K562 (cell line): ENCODE data around the gene GFOD2. TPM values are rescaled to one million over a fixed set of nuclear protein-coding genes. Genes with fewer than 3 reads are reported as not detected.

ENCODE experiments used
- ATAC-seq: fragments of 200-7000 bp; cut with Tn5 transposase; 3 replicates; pipeline ENCODE4 v1.9.1; 2020; ENCODE audit warnings: moderate library complexity
- BruUV-seq: library from RNA; stranded (reverse); fragments of 400-500 nt; replicated peaks from 2 replicates; lab custom pipeline; 2021; lab: Mats Ljungman, UMichigan
- CTCF ChIA-PET: fragments of 300-600 bp; formaldehyde crosslinking; extraction: SDS; loops from one replicate; lab custom pipeline; 2021; ENCODE audit warnings: low intra/inter-chr PET ratio; lab: Yijun Ruan, JAX
- POLR2A ChIA-PET: fragments of 300-600, 350-650 bp; sonication (Branson Sonifier 250); formaldehyde crosslinking; extraction: SDS; loops from one replicate; lab custom pipeline; 2021; ENCODE audit warnings: antibody characterized with exemption, inconsistent platforms; lab: Yijun Ruan, JAX
- DNase-seq, 4 experiments: peaks; one replicate each; pipeline versions ENCODE4 v3.0.0 to v3.0.0-alpha.2; 2011 to 2018; ENCODE audit warnings: low spot score in 3 of 4, mixed read lengths in 3 of 4; ENCODE audit errors: extremely low read depth in 1 of 4
- FAIRE-seq: peaks from 2 replicates; lab custom pipeline; 2011; peaks lifted over from hg19 to GRCh38; lab: Jason Lieb, UNC
- H2AFZ ChIP-seq: 2 replicates; pipeline ENCODE4 v1.6.0; 2011; ENCODE audit warnings: low read depth, low read length, control low read depth, inconsistent platforms
- H3K27ac ChIP-seq: fragments of 200-600 bp; 3 replicates; pipeline ENCODE4 v1.8.0; 2011; ENCODE audit warnings: low read depth, mild to moderate bottlenecking, control low read depth, inconsistent platforms, low read length, moderate library complexity, mixed read lengths; ENCODE audit errors: extremely low read depth
- H3K27me3 ChIP-seq, 2 experiments: fragments of 300-600 bp in 1 of 2; 2 replicates in 1 of 2; 3 replicates in 1 of 2; pipeline versions ENCODE4 v1.6.0 to v1.8.0; 2011; ENCODE audit warnings: inconsistent platforms in 2 of 2, low read length in 2 of 2, mild to moderate bottlenecking in 1 of 2, mixed read lengths in 1 of 2, moderate library complexity in 1 of 2; ENCODE audit not compliant: control insufficient read depth in 2 of 2, insufficient read depth in 2 of 2
- H3K36me3 ChIP-seq: fragments of 300-600 bp; 3 replicates; pipeline ENCODE4 v1.8.0; 2011; ENCODE audit warnings: mild to moderate bottlenecking, low read length, inconsistent platforms; ENCODE audit not compliant: control insufficient read depth, insufficient read depth
- H3K4me1 ChIP-seq, 2 experiments: fragments of 200-600 bp in 1 of 2; replicated peaks in 1 of 2; 2 replicates in 1 of 2; 3 replicates in 1 of 2; pipeline versions ENCODE4 v1.5.1 to v1.8.0; 2011; ENCODE audit warnings: inconsistent platforms in 2 of 2, low read length in 2 of 2, mild to moderate bottlenecking in 1 of 2, mixed read lengths in 1 of 2, moderate library complexity in 1 of 2; ENCODE audit not compliant: control insufficient read depth in 2 of 2, insufficient read depth in 2 of 2
- H3K4me2 ChIP-seq: 2 replicates; pipeline ENCODE4 v1.6.1; 2011; ENCODE audit warnings: low read length, control low read depth, inconsistent platforms, mixed read lengths; ENCODE audit not compliant: insufficient read depth
- H3K4me3 ChIP-seq: fragments of 200-600 bp; sonication (generic), shearing (Covaris generic); 2 replicates; pipeline ENCODE4 v1.5.1; 2016; ENCODE audit warnings: control low read depth, inconsistent platforms
- H3K79me2 ChIP-seq: fragments of 200-600 bp; 3 replicates; pipeline ENCODE4 v1.8.0; 2011; ENCODE audit warnings: low read length, inconsistent platforms; ENCODE audit not compliant: control insufficient read depth, insufficient read depth
- H3K9ac ChIP-seq, 2 experiments: 2 replicates each; pipeline versions ENCODE4 v1.6.0 to v1.6.1; 2011; ENCODE audit warnings: low read depth in 2 of 2, low read length in 2 of 2, control low read depth in 1 of 2, inconsistent platforms in 1 of 2, mild to moderate bottlenecking in 1 of 2, mixed read lengths in 1 of 2; ENCODE audit not compliant: insufficient read depth in 1 of 2
- H3K9me1 ChIP-seq: one replicate; pipeline ENCODE4 v1.6.0; 2011; ENCODE audit warnings: inconsistent platforms, mild to moderate bottlenecking, low read length, moderate library complexity; ENCODE audit not compliant: control insufficient read depth, insufficient read depth
- H3K9me3 ChIP-seq: replicated peaks from 2 replicates; pipeline ENCODE4 v1.5.1; 2011; ENCODE audit warnings: low read depth, low read length, inconsistent platforms; ENCODE audit not compliant: control insufficient read depth, insufficient read depth
- H4K20me1 ChIP-seq: replicated peaks from 2 replicates; pipeline ENCODE4 v1.6.1; 2011; ENCODE audit warnings: low read length, inconsistent platforms, mixed read lengths; ENCODE audit not compliant: control insufficient read depth, insufficient read depth
- BDP1 ChIP-seq: IDR thresholded peaks from 3 replicates; pipeline ENCODE4 v1.6.1; 2011; ENCODE audit not compliant: insufficient read length, insufficient read depth
- GTF2E2 ChIP-seq: fragments of 200-800 bp; sonication (Bioruptor generic); IDR thresholded peaks from 2 replicates; pipeline ENCODE4 v1.6.1; 2016; ENCODE audit warnings: missing genetic modification characterization, missing compliant biosample characterization
- ILF3 ChIP-seq: fragments of 450-650 bp; IDR thresholded peaks from 2 replicates; pipeline ENCODE4 v1.6.1; 2018; ENCODE audit warnings: antibody characterized with exemption, mild to moderate bottlenecking, moderate library complexity, borderline replicate concordance
- JUNB ChIP-seq: fragments of 450-650 bp; formaldehyde crosslinking; conservative IDR thresholded peaks from 2 replicates; pipeline ENCODE4 v1.4.0; 2020; ENCODE audit warnings: mild to moderate bottlenecking
- NFRKB ChIP-seq: fragments of 450-650 bp; IDR thresholded peaks from 2 replicates; pipeline ENCODE4 v1.6.1; 2016; ENCODE audit warnings: low read depth
- NR1H2 ChIP-seq: sonication (generic); formaldehyde crosslinking; IDR thresholded peaks from 2 replicates; pipeline ENCODE4 v1.4.0; 2020; ENCODE audit warnings: mild to moderate bottlenecking, missing genetic modification reagents
- SREBF1 ChIP-seq: fragments of 150-350 bp; IDR thresholded peaks from 2 replicates; pipeline ENCODE4 v1.6.1; 2014; ENCODE audit warnings: antibody characterized with exemption, low read depth, low read length, borderline replicate concordance
- ZNF175 ChIP-seq: fragments of 200-800 bp; sonication (Bioruptor generic); IDR thresholded peaks from 2 replicates; pipeline ENCODE4 v1.6.1; 2016; ENCODE audit warnings: low read depth, mild to moderate bottlenecking, missing genetic modification characterization, missing compliant biosample characterization
- WGBS: fragments of 100-300 bp; shearing (Covaris generic); methylation state at CpG from one replicate; pipeline ENCODE4 v1.1.6; 2016; ENCODE audit warnings: low coverage, mixed read lengths; ENCODE audit not compliant: insufficient coverage; ENCODE audit errors: missing lambda C conversion rate; 5-methylcytosine and 5-hydroxymethylcytosine counted together
- in situ Hi-C: fragments of 300-500 bp; cut with MboI; formaldehyde crosslinking; loops from 4 replicates; pipeline ENCODE4 v1.15.0; 2018; ENCODE audit warnings: inconsistent platforms, mixed read lengths
- intact Hi-C: fragments of 100-400 bp; cut with micrococcal nuclease; formaldehyde crosslinking; loops from 2 replicates; pipeline ENCODE4 v1.14.2; 2022
- polyA plus RNA-seq, 8 experiments: library from polyadenylated mRNA; depleted of rRNA in 4 of 8; stranded (reverse) in 5 of 8; unstranded in 3 of 8; fragments of >200 nt; fragmentation: Nextera tagmentation in 2 of 8; fragmentation: Illumina TruSeq in 1 of 8; extraction: Ambion mirVana in 2 of 8; extraction: Trizol in 1 of 8; gene quantifications; 2 replicates each; pipeline versions ENCODE4 v1.2.1 to v1.2.3, GENCODE V29; 2011 to 2014; ENCODE audit warnings: inconsistent platforms in 1 of 8, missing spikeins in 1 of 8
- total RNA-seq, 7 experiments: library from RNA; depleted of rRNA in 6 of 7; stranded (reverse); fragments of >200 nt in 6 of 7; fragmentation: Illumina TruSeq in 2 of 7; extraction: Trizol in 2 of 7; gene quantifications; 2 replicates each; pipeline versions ENCODE4 v1.2.1 to v1.2.3, GENCODE V29; 2011 to 2021; ENCODE audit warnings: low replicate concordance in 1 of 7
- TF ChIP-seq, protein P1 (sequence below): fragments of 450-650 bp; IDR thresholded peaks from 2 replicates; pipeline ENCODE4 v1.7.0; 2016; ENCODE audit warnings: borderline replicate concordance
- TF ChIP-seq, protein P2 (sequence below): fragments of 450-650 bp; IDR thresholded peaks from 2 replicates; pipeline ENCODE4 v1.6.1; 2016; ENCODE audit warnings: borderline replicate concordance
- TF ChIP-seq, protein P3 (sequence below): fragments of 450-650 bp; IDR thresholded peaks from 2 replicates; pipeline ENCODE4 v1.6.1; 2016; ENCODE audit warnings: antibody characterized with exemption
- TF ChIP-seq, protein P4 (sequence below): fragments of 450-650 bp; IDR thresholded peaks from 2 replicates; pipeline ENCODE4 v1.7.1; 2018; ENCODE audit warnings: mild to moderate bottlenecking, low read depth; ENCODE audit not compliant: partially characterized antibody
- TF ChIP-seq, protein P5 (sequence below): fragments of 250-450 bp; sonication (Bioruptor Pico); IDR thresholded peaks from 2 replicates; pipeline ENCODE4 v1.4.0; 2020; ENCODE audit warnings: mild to moderate bottlenecking, moderate library complexity

Gene GFOD2
- total and polyA plus RNA-seq, 9 of the 15 experiments (the other 6 are each of a cell fraction or from before 2014, with no cell fraction given), result 1.9 to 15.8 (median 11.1) TPM

DNA sequence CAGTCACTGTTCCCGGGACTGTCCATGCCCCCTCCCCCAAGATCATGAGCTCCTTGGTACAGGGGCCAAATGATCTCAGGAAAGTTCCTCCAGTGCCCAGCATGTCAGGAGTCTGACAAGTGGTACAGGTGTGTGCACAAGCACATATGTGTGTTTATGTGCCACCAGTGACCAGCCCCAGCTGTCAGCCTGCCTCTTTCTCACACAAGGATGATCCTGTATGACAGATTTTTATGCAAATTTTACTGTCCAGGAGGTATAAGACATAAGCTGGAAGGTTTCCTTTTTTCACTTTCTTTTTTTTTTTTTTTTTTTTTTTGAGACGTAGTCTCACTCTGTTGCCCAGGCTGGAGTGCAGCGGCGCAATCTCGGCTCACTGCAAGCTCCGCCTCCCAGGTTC, 31.4 kb upstream of the GFOD2 start:
- FAIRE-seq (no peak), ATAC-seq (no peak), DNase-seq (no peak)
- in situ Hi-C loops, result no loop called here
- Histone ChIP-seq H3K4me2 (no peak overlapping the region), H3K4me1 (no peaks in the 10 kb centered on the region), H3K9me3 (no peaks in the 10 kb centered on the region), H3K9me1 (no peaks in the 10 kb centered on the region), H4K20me1 (no peaks in the 10 kb centered on the region), H3K4me3 (no peak overlapping the region), H3K27ac (no peak overlapping the region), H3K27me3 (no peaks in the 10 kb centered on the region), H3K79me2 (no peaks in the 10 kb centered on the region), H3K36me3 (peaks cover 7% of the 10 kb centered on the region; the same call in 2 of the 3 replicates), H3K9ac (no peak overlapping the region), H2AFZ (no peak overlapping the region)
- BruUV-seq, result no TSS peak
- intact Hi-C loops, result no loop called here
- ChIA-PET CTCF (no interaction called here), POLR2A (interaction anchor here (1.3 to 1.6 kb wide), 2 partner anchors 14 to 32 kb away, joined by 3 read pairs; no protein-coding TSS in a partner anchor)
- 75% methylated on average over 1 of the region's 6 CpGs for WGBS
- TF ChIP-seq GTF2E2 (tag) (no peak), ZNF175 (CRISPR knock-in tag) (no peak), BDP1 (no peak), SREBF1 (no peak), NR1H2 (no peak), JUNB (CRISPR knock-in tag) (no peak), NFRKB (no peak), ILF3 (no peak)
- TF ChIP-seq, protein P1, sequence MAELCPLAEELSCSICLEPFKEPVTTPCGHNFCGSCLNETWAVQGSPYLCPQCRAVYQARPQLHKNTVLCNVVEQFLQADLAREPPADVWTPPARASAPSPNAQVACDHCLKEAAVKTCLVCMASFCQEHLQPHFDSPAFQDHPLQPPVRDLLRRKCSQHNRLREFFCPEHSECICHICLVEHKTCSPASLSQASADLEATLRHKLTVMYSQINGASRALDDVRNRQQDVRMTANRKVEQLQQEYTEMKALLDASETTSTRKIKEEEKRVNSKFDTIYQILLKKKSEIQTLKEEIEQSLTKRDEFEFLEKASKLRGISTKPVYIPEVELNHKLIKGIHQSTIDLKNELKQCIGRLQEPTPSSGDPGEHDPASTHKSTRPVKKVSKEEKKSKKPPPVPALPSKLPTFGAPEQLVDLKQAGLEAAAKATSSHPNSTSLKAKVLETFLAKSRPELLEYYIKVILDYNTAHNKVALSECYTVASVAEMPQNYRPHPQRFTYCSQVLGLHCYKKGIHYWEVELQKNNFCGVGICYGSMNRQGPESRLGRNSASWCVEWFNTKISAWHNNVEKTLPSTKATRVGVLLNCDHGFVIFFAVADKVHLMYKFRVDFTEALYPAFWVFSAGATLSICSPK, result no peak
- TF ChIP-seq, protein P2, sequence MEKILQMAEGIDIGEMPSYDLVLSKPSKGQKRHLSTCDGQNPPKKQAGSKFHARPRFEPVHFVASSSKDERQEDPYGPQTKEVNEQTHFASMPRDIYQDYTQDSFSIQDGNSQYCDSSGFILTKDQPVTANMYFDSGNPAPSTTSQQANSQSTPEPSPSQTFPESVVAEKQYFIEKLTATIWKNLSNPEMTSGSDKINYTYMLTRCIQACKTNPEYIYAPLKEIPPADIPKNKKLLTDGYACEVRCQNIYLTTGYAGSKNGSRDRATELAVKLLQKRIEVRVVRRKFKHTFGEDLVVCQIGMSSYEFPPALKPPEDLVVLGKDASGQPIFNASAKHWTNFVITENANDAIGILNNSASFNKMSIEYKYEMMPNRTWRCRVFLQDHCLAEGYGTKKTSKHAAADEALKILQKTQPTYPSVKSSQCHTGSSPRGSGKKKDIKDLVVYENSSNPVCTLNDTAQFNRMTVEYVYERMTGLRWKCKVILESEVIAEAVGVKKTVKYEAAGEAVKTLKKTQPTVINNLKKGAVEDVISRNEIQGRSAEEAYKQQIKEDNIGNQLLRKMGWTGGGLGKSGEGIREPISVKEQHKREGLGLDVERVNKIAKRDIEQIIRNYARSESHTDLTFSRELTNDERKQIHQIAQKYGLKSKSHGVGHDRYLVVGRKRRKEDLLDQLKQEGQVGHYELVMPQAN, result no peak
- TF ChIP-seq, protein P3, sequence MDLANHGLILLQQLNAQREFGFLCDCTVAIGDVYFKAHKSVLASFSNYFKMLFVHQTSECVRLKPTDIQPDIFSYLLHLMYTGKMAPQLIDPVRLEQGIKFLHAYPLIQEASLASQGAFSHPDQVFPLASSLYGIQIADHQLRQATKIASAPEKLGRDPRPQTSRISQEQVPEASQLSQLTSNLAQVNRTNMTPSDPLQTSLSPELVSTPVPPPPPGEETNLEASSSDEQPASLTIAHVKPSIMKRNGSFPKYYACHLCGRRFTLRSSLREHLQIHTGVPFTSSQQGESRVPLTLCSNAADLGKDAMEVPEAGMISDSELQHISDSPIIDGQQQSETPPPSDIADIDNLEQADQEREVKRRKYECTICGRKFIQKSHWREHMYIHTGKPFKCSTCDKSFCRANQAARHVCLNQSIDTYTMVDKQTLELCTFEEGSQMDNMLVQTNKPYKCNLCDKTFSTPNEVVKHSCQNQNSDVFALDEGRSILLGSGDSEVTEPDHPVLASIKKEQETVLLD, result no peak
- TF ChIP-seq, protein P4, sequence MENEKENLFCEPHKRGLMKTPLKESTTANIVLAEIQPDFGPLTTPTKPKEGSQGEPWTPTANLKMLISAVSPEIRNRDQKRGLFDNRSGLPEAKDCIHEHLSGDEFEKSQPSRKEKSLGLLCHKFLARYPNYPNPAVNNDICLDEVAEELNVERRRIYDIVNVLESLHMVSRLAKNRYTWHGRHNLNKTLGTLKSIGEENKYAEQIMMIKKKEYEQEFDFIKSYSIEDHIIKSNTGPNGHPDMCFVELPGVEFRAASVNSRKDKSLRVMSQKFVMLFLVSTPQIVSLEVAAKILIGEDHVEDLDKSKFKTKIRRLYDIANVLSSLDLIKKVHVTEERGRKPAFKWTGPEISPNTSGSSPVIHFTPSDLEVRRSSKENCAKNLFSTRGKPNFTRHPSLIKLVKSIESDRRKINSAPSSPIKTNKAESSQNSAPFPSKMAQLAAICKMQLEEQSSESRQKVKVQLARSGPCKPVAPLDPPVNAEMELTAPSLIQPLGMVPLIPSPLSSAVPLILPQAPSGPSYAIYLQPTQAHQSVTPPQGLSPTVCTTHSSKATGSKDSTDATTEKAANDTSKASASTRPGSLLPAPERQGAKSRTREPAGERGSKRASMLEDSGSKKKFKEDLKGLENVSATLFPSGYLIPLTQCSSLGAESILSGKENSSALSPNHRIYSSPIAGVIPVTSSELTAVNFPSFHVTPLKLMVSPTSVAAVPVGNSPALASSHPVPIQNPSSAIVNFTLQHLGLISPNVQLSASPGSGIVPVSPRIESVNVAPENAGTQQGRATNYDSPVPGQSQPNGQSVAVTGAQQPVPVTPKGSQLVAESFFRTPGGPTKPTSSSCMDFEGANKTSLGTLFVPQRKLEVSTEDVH, result no peak
- TF ChIP-seq, protein P5, sequence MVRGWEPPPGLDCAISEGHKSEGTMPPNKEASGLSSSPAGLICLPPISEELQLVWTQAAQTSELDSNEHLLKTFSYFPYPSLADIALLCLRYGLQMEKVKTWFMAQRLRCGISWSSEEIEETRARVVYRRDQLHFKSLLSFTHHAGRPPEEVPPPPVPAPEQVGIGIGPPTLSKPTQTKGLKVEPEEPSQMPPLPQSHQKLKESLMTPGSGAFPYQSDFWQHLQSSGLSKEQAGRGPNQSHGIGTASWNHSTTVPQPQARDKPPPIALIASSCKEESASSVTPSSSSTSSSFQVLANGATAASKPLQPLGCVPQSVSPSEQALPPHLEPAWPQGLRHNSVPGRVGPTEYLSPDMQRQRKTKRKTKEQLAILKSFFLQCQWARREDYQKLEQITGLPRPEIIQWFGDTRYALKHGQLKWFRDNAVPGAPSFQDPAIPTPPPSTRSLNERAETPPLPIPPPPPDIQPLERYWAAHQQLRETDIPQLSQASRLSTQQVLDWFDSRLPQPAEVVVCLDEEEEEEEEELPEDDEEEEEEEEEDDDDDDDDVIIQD, result no peak
